Colon (tissue), 2 donors: ENCODE results near the gene ARL15.
"Not testable (repeated sequence)": the region's sequence is repeated elsewhere in the genome, so short reads cannot be mapped to it uniquely, and the experiment has no call there.

ENCODE experiments used
- FAIRE-seq: peaks from 2 replicates; lab custom pipeline; 2012; peaks lifted over from hg19 to GRCh38; lab: Jason Lieb, UNC
- donor health status: control.
- donor health status: control.

Gene ARL15

GRCh38 chr5:54090495-54091120 is 219.8 kb downstream of the ARL15 start:
- FAIRE-seq: no peak

GRCh38 chr5:54088081-54088480 is 222.3 kb downstream of the ARL15 start:
- no peak for FAIRE-seq

- no peak for FAIRE-seq
Measured at GRCh38 chr5:54087436-54087835, 222.9 kb downstream of the ARL15 start.

GRCh38 chr5:54086191-54086590 is 224.2 kb downstream of the ARL15 start:
- FAIRE-seq: no peak

GRCh38 chr5:54084696-54085095 is 225.7 kb downstream of the ARL15 start:
- no peak for FAIRE-seq

GRCh38 chr5:54083851-54084250 is 226.5 kb downstream of the ARL15 start:
- no peak for FAIRE-seq

GRCh38 chr5:54083245-54083644 is 227.1 kb downstream of the ARL15 start:
- FAIRE-seq: no peak

GRCh38 chr5:54081415-54081814 is 229.0 kb downstream of the ARL15 start:
- FAIRE-seq: no peak

GRCh38 chr5:54080831-54081230 is 229.5 kb downstream of the ARL15 start:
- no peak for FAIRE-seq

GRCh38 chr5:54073735-54074134 is 236.6 kb downstream of the ARL15 start:
- FAIRE-seq: no peak

- FAIRE-seq: no peak
Measured at GRCh38 chr5:54073131-54073530, 237.2 kb downstream of the ARL15 start.

GRCh38 chr5:54066433-54066832 is 243.9 kb downstream of the ARL15 start:
- FAIRE-seq: no peak

GRCh38 chr5:54063817-54064216 is 246.6 kb downstream of the ARL15 start:
- FAIRE-seq: no peak

- FAIRE-seq: no peak
Measured at GRCh38 chr5:54062958-54063357, 247.4 kb downstream of the ARL15 start.

GRCh38 chr5:54060919-54061318 is 249.5 kb downstream of the ARL15 start:
- not testable (repeated sequence) for FAIRE-seq

GRCh38 chr5:54049963-54050362 is 260.4 kb downstream of the ARL15 start:
- FAIRE-seq: no peak

GRCh38 chr5:54049144-54049543 is 261.2 kb downstream of the ARL15 start:
- no peak for FAIRE-seq

GRCh38 chr5:54045077-54045792 is 265.1 kb downstream of the ARL15 start:
- no peak for FAIRE-seq

GRCh38 chr5:54044276-54044675 is 266.1 kb downstream of the ARL15 start:
- not testable (repeated sequence) for FAIRE-seq

- FAIRE-seq: no peak
Measured at GRCh38 chr5:54040804-54041203, 269.6 kb downstream of the ARL15 start.

- no peak for FAIRE-seq
Measured at GRCh38 chr5:54040018-54040417, 270.4 kb downstream of the ARL15 start.

GRCh38 chr5:54037205-54037604 is 273.2 kb downstream of the ARL15 start:
- no peak for FAIRE-seq

- FAIRE-seq: no peak
Measured at GRCh38 chr5:54030981-54031380, 279.4 kb downstream of the ARL15 start.

GRCh38 chr5:54024466-54024865 is 285.9 kb downstream of the ARL15 start:
- FAIRE-seq: peak; percentile 65
